Natural killer cell (primary cell): ENCODE measurements around the gene CHRD. TPM values are rescaled to one million over a fixed set of nuclear protein-coding genes. Genes with fewer than 3 reads are reported as not detected.

ENCODE experiments used
- ATAC-seq, 3 donors: fragments of 150-1000 bp in 2 of 3; fragments of 200-7000 bp in 1 of 3; cut with Tn5 transposase; 1 replicate in 1 of 3; 2 replicates in 2 of 3; pipeline ENCODE4 v1.10.0; 2021; ENCODE audit warnings: mild to moderate bottlenecking in 2 of 3, moderate library complexity in 2 of 3
- DNase-seq, 2 donors: peaks; one replicate each; pipeline versions ENCODE4 v3.0.0 to v3.0.0-alpha.2; 2013 to 2021; ENCODE audit warnings: mixed read lengths in 1 of 2
- H3K27ac ChIP-seq: one replicate; pipeline ENCODE4 v1.5.1; 2013; ENCODE audit warnings: mild to moderate bottlenecking, low read length
- H3K27me3 ChIP-seq: one replicate; pipeline ENCODE4 v1.6.1; 2013; ENCODE audit warnings: low read length; ENCODE audit not compliant: control insufficient read depth, insufficient read depth
- H3K36me3 ChIP-seq: one replicate; pipeline ENCODE4 v1.6.1; 2013; ENCODE audit warnings: low read length; ENCODE audit not compliant: control insufficient read depth, insufficient read depth
- H3K4me1 ChIP-seq: one replicate; pipeline ENCODE4 v1.6.1; 2013; ENCODE audit warnings: low read length; ENCODE audit not compliant: control insufficient read depth, insufficient read depth
- H3K4me3 ChIP-seq: one replicate; pipeline ENCODE4 v1.5.1; 2013; ENCODE audit warnings: low read length
- H3K9me3 ChIP-seq: one replicate; pipeline ENCODE4 v1.6.1; 2013; ENCODE audit warnings: low read length; ENCODE audit not compliant: control insufficient read depth, insufficient read depth
- H3K27ac Mint-ChIP-seq, 2 donors: one replicate each; pipeline ENCODE4 v1.8.0; 2022; ENCODE audit warnings: mild to moderate bottlenecking in 2 of 2, mixed read lengths in 2 of 2, moderate library complexity in 1 of 2
- H3K27me3 Mint-ChIP-seq, 2 donors: one replicate each; pipeline ENCODE4 v1.8.0; 2022; ENCODE audit warnings: low read depth in 2 of 2, mixed read lengths in 2 of 2
- H3K36me3 Mint-ChIP-seq: one replicate; pipeline ENCODE4 v1.8.0; 2022; ENCODE audit warnings: mixed read lengths
- H3K4me1 Mint-ChIP-seq, 2 donors: one replicate each; pipeline ENCODE4 v1.8.0; 2022; ENCODE audit warnings: mixed read lengths in 2 of 2
- H3K4me3 Mint-ChIP-seq: one replicate; pipeline ENCODE4 v1.8.0; 2022; ENCODE audit warnings: mild to moderate bottlenecking, moderate library complexity, mixed read lengths
- H3K9me3 Mint-ChIP-seq, 2 donors: one replicate each; pipeline ENCODE4 v1.8.0; 2022; ENCODE audit warnings: mixed read lengths in 2 of 2
- CTCF ChIP-seq: fragments of 200-600 bp; IDR thresholded peaks from one replicate; pipeline ENCODE4 v1.8.0; 2022; ENCODE audit warnings: antibody characterized with exemption
- WGBS: methylation state at CpG from one replicate; pipeline ENCODE4 v1.1.7; 2013; ENCODE audit warnings: missing lambda C conversion rate; ENCODE audit not compliant: insufficient coverage; 5-methylcytosine and 5-hydroxymethylcytosine counted together
- intact Hi-C: fragments of 100-400 bp; cut with micrococcal nuclease; formaldehyde crosslinking; loops from one replicate; pipeline ENCODE4 v1.14.2; 2022
- total RNA-seq, 4 donors: library from RNA; stranded (reverse); fragments of 120-200 nt in 1 of 4; gene quantifications; one replicate each; pipeline versions ENCODE4 v1.2.3 to v1.2.4, GENCODE V29; 2013 to 2022

Gene CHRD
- total RNA-seq, 3 donors from 2014 or later (not counting 1 experiment from before 2014, with no cell fraction given), result 0.78 TPM; not detected in 2

- no peak overlapping the region for H3K4me3 Mint-ChIP-seq
- H3K27ac ChIP-seq, result no peak overlapping the region
- no peak for TF ChIP-seq CTCF
- no peaks in the 10 kb centered on the region for H3K9me3 Mint-ChIP-seq
- no peak overlapping the region for H3K4me3 ChIP-seq
- H3K27me3 ChIP-seq, result peaks cover 14% of the 10 kb centered on the region
- ATAC-seq (no peak), DNase-seq (no peak)
- H3K9me3 ChIP-seq, result no peaks in the 10 kb centered on the region
- peaks cover 0 to 47% of the 10 kb centered on the region in 2 donors for H3K27me3 Mint-ChIP-seq
- H3K27ac Mint-ChIP-seq, result no peak overlapping the region
- H3K36me3 Mint-ChIP-seq, result no peaks in the 10 kb centered on the region
- H3K36me3 ChIP-seq, result no peaks in the 10 kb centered on the region
- H3K4me1 ChIP-seq, result peaks cover 6% of the 10 kb centered on the region
- 67% methylated on average over 37 of the region's 37 CpGs for WGBS
- intact Hi-C loops, result no loop called here
- peaks cover 0 to 4% of the 10 kb centered on the region in 2 donors for H3K4me1 Mint-ChIP-seq
These were observed 6.4 kb downstream of the CHRD start for GRCh38 chr3:184386047-184386806.

- H3K4me1 ChIP-seq, result no peaks in the 10 kb centered on the region
- H3K27me3 ChIP-seq, result peaks cover 5% of the 10 kb centered on the region
- Mint-ChIP-seq H3K4me3 (no peak overlapping the region), H3K9me3 (no peaks in the 10 kb centered on the region), H3K36me3 (no peaks in the 10 kb centered on the region), H3K27ac (no peak overlapping the region), H3K27me3 (peaks cover 0 to 38% of the 10 kb centered on the region in 2 donors), H3K4me1 (no peaks in the 10 kb centered on the region)
- DNase-seq, result no peak
- H3K36me3 ChIP-seq, result no peaks in the 10 kb centered on the region
- no peak overlapping the region for H3K27ac ChIP-seq
- H3K9me3 ChIP-seq, result no peaks in the 10 kb centered on the region
- no peak for ATAC-seq
- WGBS, result 91% methylated on average over 12 of the region's 12 CpGs
- TF ChIP-seq CTCF, result no peak
- intact Hi-C loops, result no loop called here
- H3K4me3 ChIP-seq, result no peak overlapping the region
These were observed 7.4 kb downstream of the CHRD start for GRCh38 chr3:184387174-184387714.

- intact Hi-C loops, result no loop called here
- no peak overlapping the region for H3K4me3 ChIP-seq
- H3K27ac ChIP-seq, result no peak overlapping the region
- no peaks in the 10 kb centered on the region for H3K4me1 ChIP-seq
- H3K27ac Mint-ChIP-seq, result no peak overlapping the region
- H3K4me1 Mint-ChIP-seq, result no peaks in the 10 kb centered on the region
- no peak for TF ChIP-seq CTCF
- ATAC-seq (no peak), DNase-seq (no peak)
- H3K9me3 Mint-ChIP-seq, result no peaks in the 10 kb centered on the region
- H3K36me3 ChIP-seq, result no peaks in the 10 kb centered on the region
- H3K36me3 Mint-ChIP-seq, result no peaks in the 10 kb centered on the region
- no peak overlapping the region for H3K4me3 Mint-ChIP-seq
- 72% methylated on average over 8 of the region's 8 CpGs for WGBS
- peaks cover 0 to 31% of the 10 kb centered on the region in 2 donors for H3K27me3 Mint-ChIP-seq
- no peaks in the 10 kb centered on the region for H3K9me3 ChIP-seq
- H3K27me3 ChIP-seq, result no peaks in the 10 kb centered on the region
These were observed 8.5 kb downstream of the CHRD start for GRCh38 chr3:184388164-184388935.
